ENCODE measurements around the gene ZNF83.

ZNF83 gene

DNA sequence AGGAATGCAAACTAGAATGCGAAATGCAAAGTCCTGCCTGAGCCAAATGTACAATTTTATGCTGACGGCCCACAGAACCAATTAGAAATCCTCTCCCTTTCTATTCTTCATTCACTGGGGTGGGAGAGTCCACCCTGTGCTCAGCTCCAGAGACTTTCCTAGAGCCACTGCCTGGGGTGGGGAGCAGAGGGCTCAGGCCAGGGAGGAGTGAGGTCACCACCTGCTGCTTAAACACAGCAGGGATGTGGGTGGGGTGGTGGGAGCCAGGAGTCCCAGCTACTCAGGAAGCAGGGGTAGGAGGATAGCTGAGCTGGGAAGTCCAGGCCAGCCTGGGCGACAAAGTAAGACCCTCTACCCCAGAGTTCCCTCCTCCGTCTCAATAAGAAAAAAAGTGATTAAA lies 26.9 kb upstream of the ZNF83 start:
- DNase-seq (ENCODE audit: insufficient read length), result no peak
- no peak for TF ChIP-seq POLR2A (IDR thresholded peaks at IDR 0.05; ENCODE audit: low read depth, low read length)
- TF ChIP-seq TAF1 (IDR thresholded peaks at IDR 0.05; ENCODE audit: borderline replicate concordance, low read depth, low read length), result no peak
- no peak for TF ChIP-seq POLR2AphosphoS5 (IDR thresholded peaks at IDR 0.05; ENCODE audit: low read depth, low read length)
- no peak for FAIRE-seq

DNA sequence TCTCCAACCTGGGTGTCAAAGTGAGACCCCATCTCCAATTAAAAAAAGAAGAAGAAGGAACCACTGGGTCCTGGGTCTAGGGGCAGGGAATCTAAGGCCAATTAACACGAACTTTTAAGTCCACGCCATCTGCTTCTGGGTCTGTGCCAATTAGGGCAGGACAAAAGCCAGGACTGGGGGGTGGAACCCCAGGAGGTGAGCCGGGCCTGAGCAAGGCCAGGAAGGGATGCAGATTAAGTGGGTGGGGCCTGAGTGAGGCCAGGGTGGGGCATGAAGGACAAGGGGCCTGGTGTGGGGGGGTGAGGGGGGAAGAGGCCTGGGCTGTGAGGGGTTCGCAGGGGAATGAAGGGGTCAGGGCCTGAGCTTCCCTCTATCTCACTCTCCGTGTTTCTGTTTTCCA lies 26.3 kb upstream of the ZNF83 start:
- no peak for TF ChIP-seq POLR2A (IDR thresholded peaks at IDR 0.05; ENCODE audit: low read depth, low read length)
- no peak for TF ChIP-seq TAF1 (IDR thresholded peaks at IDR 0.05; ENCODE audit: borderline replicate concordance, low read depth, low read length)
- no peak for TF ChIP-seq POLR2AphosphoS5 (IDR thresholded peaks at IDR 0.05; ENCODE audit: low read depth, low read length)
- no peak for FAIRE-seq
- DNase-seq (ENCODE audit: insufficient read length), result no peak

DNA sequence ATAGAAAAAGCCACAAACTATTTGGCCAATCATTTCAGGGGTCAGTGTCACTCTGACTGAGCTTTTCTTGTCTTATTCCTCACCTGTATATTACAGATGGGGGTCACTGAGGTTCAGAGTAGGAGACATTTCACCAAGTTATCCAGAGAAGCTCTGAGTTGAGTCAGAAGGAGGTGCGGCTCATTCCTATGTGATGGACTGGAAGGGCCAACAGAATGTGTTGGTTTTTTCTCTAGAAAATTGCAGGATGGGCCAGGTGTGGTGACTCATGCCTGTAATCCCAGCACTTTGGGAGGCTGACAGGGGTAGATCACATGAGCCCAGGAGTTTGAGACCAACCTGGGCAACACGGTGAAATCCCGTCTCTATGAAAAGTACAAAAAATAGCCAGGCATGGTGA lies 24.5 kb upstream of the ZNF83 start:
- TF ChIP-seq TAF1 (IDR thresholded peaks at IDR 0.05; ENCODE audit: borderline replicate concordance, low read depth, low read length) (no peak), POLR2A (IDR thresholded peaks at IDR 0.05; ENCODE audit: low read depth, low read length) (no peak), POLR2AphosphoS5 (IDR thresholded peaks at IDR 0.05; ENCODE audit: low read depth, low read length) (no peak)
- FAIRE-seq, result no peak
- no peak for DNase-seq (ENCODE audit: insufficient read length)

DNA sequence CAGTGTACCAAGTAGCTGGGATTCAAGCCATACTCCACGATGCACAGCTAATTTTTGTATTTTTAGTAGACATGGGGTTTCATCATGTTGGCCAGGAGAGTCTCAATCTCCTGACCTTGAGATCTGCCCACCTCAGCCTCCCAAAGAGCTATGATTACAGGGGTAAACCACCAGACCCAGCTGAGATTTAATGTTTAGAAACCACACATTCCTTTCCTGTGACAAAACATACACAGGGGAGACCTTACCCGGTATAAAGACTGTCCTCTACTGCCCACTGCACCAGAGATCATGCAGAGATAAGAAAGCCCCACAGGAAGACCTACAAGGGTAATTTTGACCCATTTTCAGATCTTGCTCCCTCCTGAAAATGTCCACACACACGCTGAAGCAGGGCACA lies 22.8 kb upstream of the ZNF83 start:
- no peak for TF ChIP-seq POLR2A (IDR thresholded peaks at IDR 0.05; ENCODE audit: low read depth, low read length)
- FAIRE-seq (no peak), DNase-seq (ENCODE audit: insufficient read length) (no peak)

DNA sequence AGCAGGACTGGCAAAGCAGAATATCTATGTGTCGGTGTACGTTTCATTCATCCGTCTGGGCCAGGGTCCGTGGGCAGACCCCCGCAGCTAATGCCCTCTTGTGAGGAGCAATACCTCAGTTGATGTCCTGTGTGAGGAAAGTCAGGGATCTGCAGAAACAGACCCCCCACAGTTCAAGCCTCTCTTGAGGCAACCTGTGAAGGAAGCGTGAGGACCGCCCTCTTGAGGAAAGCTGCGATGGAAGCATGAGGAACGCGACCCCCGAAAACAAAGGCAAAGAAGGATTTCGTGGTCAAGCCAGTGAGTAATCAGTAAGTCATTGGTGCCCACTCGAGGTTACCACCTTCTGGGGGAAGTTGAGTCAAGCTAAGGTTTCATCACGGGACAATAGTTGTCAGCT lies 20.9 kb upstream of the ZNF83 start:
- TF ChIP-seq POLR2A (IDR thresholded peaks at IDR 0.05; ENCODE audit: low read depth, low read length) (no peak), POLR2AphosphoS5 (IDR thresholded peaks at IDR 0.05; ENCODE audit: low read depth, low read length) (no peak), TAF1 (IDR thresholded peaks at IDR 0.05; ENCODE audit: borderline replicate concordance, low read depth, low read length) (no peak)
- FAIRE-seq, result no peak
- DNase-seq (ENCODE audit: insufficient read length), result no peak

DNA sequence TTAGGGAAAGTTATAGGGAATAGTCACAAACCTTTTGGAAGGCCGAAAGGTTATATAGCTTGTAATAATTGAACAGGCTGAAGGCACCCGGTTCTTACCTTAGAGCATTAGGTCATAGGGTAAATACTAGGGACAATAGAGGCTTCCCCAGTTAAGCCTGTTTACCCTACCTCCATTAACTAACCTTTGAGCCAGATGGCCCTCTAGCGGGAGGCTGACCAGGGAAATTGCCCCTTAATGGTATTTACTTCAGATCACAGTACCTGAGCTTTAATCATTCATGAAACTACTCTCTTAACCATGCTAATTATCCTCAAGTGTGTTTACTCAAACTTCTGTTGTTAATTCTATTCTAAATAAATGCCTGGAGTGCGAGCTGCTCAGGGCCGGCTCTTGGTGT lies 20.4 kb upstream of the ZNF83 start:
- DNase-seq (ENCODE audit: insufficient read length) (no peak), FAIRE-seq (no peak)

DNA sequence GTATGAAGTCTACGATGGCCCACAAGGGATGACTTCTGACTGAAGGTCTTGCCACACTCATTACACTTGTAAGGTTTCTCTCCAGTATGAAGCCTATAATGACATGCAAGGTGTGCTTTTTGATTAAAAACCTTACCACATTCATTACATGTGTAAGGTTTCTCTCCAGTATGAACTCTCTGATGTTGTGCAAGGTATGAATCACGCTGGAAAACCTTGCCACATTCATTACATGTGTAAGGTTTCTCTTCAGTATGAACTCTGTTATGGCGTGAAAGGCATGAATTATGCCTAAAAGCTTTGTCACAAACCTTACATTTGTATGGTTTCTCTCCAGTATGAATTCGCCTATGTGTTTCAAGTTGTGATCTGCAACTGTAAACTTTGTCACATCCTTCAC lies 15.0 kb upstream of the ZNF83 start:
- DNase-seq (ENCODE audit: insufficient read length), result no peak
- FAIRE-seq, result no peak
- TF ChIP-seq TAF1 (IDR thresholded peaks at IDR 0.05; ENCODE audit: borderline replicate concordance, low read depth, low read length), result no peak
- no peak for TF ChIP-seq POLR2A (IDR thresholded peaks at IDR 0.05; ENCODE audit: low read depth, low read length)
- TF ChIP-seq POLR2AphosphoS5 (IDR thresholded peaks at IDR 0.05; ENCODE audit: low read depth, low read length), result no peak

More for the DNA sequence above, 20.4 kb upstream of the ZNF83 start:
- TF ChIP-seq POLR2AphosphoS5 (IDR thresholded peaks at IDR 0.05; ENCODE audit: low read depth, low read length) (no peak), TAF1 (IDR thresholded peaks at IDR 0.05; ENCODE audit: borderline replicate concordance, low read depth, low read length) (no peak), POLR2A (IDR thresholded peaks at IDR 0.05; ENCODE audit: low read depth, low read length) (no peak)

DNA sequence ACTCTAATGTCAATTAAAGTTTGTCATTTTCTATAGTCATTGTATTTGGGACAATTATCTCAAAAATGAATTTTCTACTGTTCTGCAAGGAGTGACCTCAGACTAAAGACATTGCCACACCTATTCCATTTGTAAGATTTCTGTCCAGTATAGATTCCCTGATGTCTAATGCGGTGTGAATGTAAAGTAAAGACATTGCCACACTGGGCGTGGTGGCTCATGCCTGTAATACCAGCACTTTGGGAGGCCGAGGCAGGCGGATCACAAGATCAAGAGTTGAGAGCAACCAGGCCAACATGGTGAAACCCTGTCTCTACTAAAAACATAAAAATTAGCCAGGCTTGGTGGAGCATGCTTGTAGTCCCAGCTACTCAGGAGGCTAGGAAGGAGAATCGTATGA lies 13.8 kb upstream of the ZNF83 start:
- TF ChIP-seq POLR2AphosphoS5 (IDR thresholded peaks at IDR 0.05; ENCODE audit: low read depth, low read length), result no peak
- TF ChIP-seq POLR2A (IDR thresholded peaks at IDR 0.05; ENCODE audit: low read depth, low read length), result no peak
- TF ChIP-seq TAF1 (IDR thresholded peaks at IDR 0.05; ENCODE audit: borderline replicate concordance, low read depth, low read length), result no peak
- DNase-seq (ENCODE audit: insufficient read length) (no peak), FAIRE-seq (no peak)

DNA sequence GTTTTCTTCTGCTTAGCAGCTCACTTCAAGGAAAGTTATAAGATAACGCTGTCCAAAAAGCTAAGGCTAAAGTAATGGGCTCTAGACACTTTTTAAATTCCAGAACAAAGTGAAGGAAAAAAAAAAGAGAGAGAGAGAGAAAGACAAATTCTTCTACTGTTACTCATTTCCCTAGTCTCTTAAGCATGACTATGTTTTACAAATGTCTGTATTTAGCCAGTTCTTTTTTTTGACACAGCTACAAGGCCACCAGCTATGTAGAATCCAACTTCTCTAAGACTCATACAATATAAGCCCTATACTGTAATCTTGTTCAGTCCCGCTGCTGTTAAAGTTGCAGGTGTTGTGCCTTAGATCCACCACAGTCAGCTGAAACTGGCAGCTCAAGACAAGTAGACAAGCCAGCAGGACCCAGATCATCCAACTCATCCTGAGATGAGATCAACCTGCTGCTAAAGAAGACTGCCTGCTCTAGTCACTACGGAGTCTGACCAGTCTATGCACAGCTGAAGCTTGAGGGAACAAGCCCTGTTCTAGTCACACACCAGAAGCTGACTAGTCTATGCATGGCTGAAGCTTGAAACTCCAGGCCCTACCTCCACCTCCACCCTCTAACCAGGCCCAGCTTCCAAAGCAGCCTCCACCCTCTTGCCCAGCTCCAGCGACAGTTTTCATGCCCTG lies 10.3 kb upstream of the ZNF83 start:
- DNase-seq (ENCODE audit: insufficient read length) (no peak), FAIRE-seq (no peak)

DNA sequence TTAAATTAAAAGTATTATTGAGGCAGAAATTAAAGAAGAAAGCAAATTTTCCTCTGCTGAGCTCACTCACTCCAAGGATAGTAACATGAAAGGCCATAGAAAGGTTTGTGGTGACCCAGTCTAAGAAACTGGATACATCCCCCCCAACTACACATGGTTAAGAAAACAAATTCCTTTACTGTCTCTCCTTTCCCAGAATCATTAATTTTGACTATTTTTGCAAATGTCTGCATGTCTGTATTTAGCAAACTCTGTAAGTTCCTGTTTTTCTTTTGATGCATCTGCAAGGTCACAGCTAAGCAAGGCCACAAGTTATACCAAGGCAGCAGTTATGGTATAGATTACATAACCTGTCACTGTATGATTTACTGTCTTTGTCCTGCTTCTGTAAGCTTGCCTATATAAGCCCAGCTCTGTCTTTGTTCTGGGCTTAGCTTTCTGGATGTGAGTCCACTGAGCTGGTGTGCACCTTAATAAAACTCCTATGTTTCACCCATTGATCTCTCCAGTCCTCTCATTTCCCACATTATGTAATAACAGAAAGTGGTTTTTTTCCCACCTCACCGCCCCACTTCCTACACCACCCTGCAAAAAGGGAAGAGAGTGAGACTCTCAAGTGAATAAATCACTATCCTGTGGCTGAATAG lies 8.5 kb upstream of the ZNF83 start:
- FAIRE-seq (no peak), DNase-seq (ENCODE audit: insufficient read length) (no peak)
- TF ChIP-seq POLR2A (IDR thresholded peaks at IDR 0.05; ENCODE audit: low read depth, low read length) (no peak), TAF1 (IDR thresholded peaks at IDR 0.05; ENCODE audit: borderline replicate concordance, low read depth, low read length) (no peak), POLR2AphosphoS5 (IDR thresholded peaks at IDR 0.05; ENCODE audit: low read depth, low read length) (no peak)

More for the DNA sequence above, 10.3 kb upstream of the ZNF83 start:
- TF ChIP-seq POLR2AphosphoS5 (IDR thresholded peaks at IDR 0.05; ENCODE audit: low read depth, low read length) (no peak), TAF1 (IDR thresholded peaks at IDR 0.05; ENCODE audit: borderline replicate concordance, low read depth, low read length) (no peak)

DNA sequence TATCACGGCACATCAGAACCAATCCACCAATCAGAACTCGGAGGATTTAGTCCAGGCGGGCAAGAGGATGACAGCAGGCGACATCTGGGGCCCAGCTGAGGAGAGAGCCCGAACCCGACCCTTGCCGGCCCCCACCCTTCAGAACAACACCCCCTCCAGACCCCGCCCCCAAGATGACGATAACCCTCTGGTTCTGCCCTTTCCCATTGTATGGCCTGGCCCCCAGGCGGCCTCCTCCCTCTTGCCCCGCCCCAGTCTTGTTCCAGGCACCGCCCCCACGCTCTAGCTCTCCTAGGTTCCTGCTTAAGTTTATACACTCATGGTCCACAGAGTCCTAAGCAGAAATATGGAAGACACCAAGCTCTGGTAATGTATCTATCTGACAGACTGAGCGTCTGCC lies 2.8 kb upstream of the ZNF83 start:
- DNase-seq (ENCODE audit: insufficient read length), result no peak
- FAIRE-seq, result no peak

DNA sequence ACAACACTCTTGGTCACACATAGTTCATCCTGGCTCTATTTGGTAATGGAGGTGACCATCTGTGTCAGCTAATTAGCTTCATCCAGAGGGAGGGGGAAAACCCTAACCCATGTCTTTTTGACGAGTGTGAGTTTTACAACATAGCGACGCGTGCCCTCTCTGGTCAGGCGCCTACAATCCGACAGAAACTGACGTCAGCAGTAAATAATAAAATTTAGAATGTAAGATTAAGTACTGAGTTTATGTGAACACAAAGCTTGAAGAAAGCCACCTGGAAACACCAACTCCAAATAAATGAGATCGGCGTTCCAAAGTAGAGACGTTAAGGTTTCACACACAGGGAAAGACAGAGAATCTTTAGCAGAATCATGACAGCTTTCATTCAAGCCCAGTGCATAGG lies 1.8 kb upstream of the ZNF83 start:
- DNase-seq (ENCODE audit: insufficient read length) (no peak), FAIRE-seq (no peak)
- TF ChIP-seq POLR2AphosphoS5 (IDR thresholded peaks at IDR 0.05; ENCODE audit: low read depth, low read length) (no peak), POLR2A (IDR thresholded peaks at IDR 0.05; ENCODE audit: low read depth, low read length) (no peak), TAF1 (IDR thresholded peaks at IDR 0.05; ENCODE audit: borderline replicate concordance, low read depth, low read length) (no peak)

More for the DNA sequence above, 2.8 kb upstream of the ZNF83 start:
- TF ChIP-seq POLR2A (IDR thresholded peaks at IDR 0.05; ENCODE audit: low read depth, low read length), result no peak

Data from GM12892 (cell line).